HepG2 (cell line): Measurements from ENCODE around the gene EMB.

ENCODE experiments used
- JDP2 ChIP-seq: sonication (generic); formaldehyde crosslinking; IDR thresholded peaks from 2 replicates; pipeline ENCODE4 v1.8.1; 2022; ENCODE audit warnings: missing genetic modification reagents, borderline replicate concordance
- TOE1 ChIP-seq: sonication (generic); formaldehyde crosslinking; IDR thresholded peaks from 2 replicates; pipeline ENCODE4 v1.4.0; 2020; ENCODE audit warnings: mild to moderate bottlenecking, missing genetic modification reagents
- ZNF256 ChIP-seq: sonication (generic); formaldehyde crosslinking; conservative IDR thresholded peaks from 2 replicates; pipeline ENCODE4 v1.4.0; 2020; ENCODE audit warnings: missing genetic modification reagents
- ZNF326 ChIP-seq: sonication (generic); formaldehyde crosslinking; IDR thresholded peaks from 2 replicates; pipeline ENCODE4 v1.4.0; 2020; ENCODE audit warnings: missing genetic modification reagents, borderline replicate concordance
- ZNF788 ChIP-seq: sonication (generic); formaldehyde crosslinking; IDR thresholded peaks from 2 replicates; pipeline ENCODE4 v1.5.0; 2020; ENCODE audit warnings: mild to moderate bottlenecking, missing genetic modification reagents, borderline replicate concordance
- ZZZ3 ChIP-seq: sonication (generic); formaldehyde crosslinking; IDR thresholded peaks from 2 replicates; pipeline ENCODE4 v1.4.0; 2020; ENCODE audit warnings: missing genetic modification reagents, mild to moderate bottlenecking, borderline replicate concordance

GRCh38 chr5:50447228-50447627, 6.1 kb upstream of the EMB start:
- no peak for TF ChIP-seq ZNF326 (CRISPR knock-in tag)
- no peak for TF ChIP-seq TOE1 (CRISPR knock-in tag)
- no peak for TF ChIP-seq ZNF256 (CRISPR knock-in tag)
- TF ChIP-seq ZZZ3: no peak
- TF ChIP-seq JDP2 (CRISPR knock-in tag): no peak
- no peak for TF ChIP-seq ZNF788 (CRISPR knock-in tag)
